Ascending aorta (tissue), 2 donors: ENCODE data around the gene THADA. TPM values are rescaled to one million over a fixed set of nuclear protein-coding genes. Genes with fewer than 3 reads are reported as not detected.

Experiments
- DNase-seq, 2 donors: peaks; one replicate each; pipeline ENCODE4 v3.0.0-alpha.2; 2019; ENCODE audit warnings: low spot score in 2 of 2
- H3K27ac ChIP-seq, 2 donors: fragments of 200-600 bp; sonication (generic); one replicate each; pipeline ENCODE4 v1.5.1; 2016 to 2017; ENCODE audit warnings: mild to moderate bottlenecking in 1 of 2
- H3K27me3 ChIP-seq: fragments of 200-600 bp; sonication (generic); one replicate; pipeline ENCODE4 v1.5.1; 2017
- H3K36me3 ChIP-seq, 2 donors: fragments of 200-600 bp; sonication (generic); one replicate each; pipeline ENCODE4 v1.5.1; 2016
- H3K4me1 ChIP-seq, 2 donors: fragments of 200-600 bp; sonication (generic); one replicate each; pipeline ENCODE4 v1.5.1; 2016 to 2017; ENCODE audit warnings: mild to moderate bottlenecking in 1 of 2
- H3K4me3 ChIP-seq, 2 donors: fragments of 200-600 bp; sonication (generic); one replicate each; pipeline ENCODE4 v1.5.1; 2016 to 2017; ENCODE audit warnings: mild to moderate bottlenecking in 1 of 2
- H3K9me3 ChIP-seq, 2 donors: fragments of 200-600 bp; sonication (generic); one replicate each; pipeline ENCODE4 v1.5.1; 2016
- intact Hi-C: fragments of 100-400 bp; cut with DNase I; formaldehyde crosslinking; loops from one replicate; pipeline ENCODE4 v1.15.1; 2023
- total RNA-seq: library from RNA; depleted of rRNA; stranded (reverse); fragments of >200 nt; gene quantifications from one replicate; pipeline ENCODE4 v1.1.0, GENCODE V29; 2016
- TF ChIP-seq, protein P1 (sequence below), 3 experiments: fragments of 200-600 bp in 2 of 3; fragments of 450-650 bp in 1 of 3; sonication (generic) in 2 of 3; IDR thresholded peaks; one replicate each; pipeline ENCODE4 v1.5.1; 2016 to 2019; ENCODE audit warnings: antibody characterized with exemption in 3 of 3, mild to moderate bottlenecking in 1 of 3, moderate library complexity in 1 of 3

Gene THADA
- total RNA-seq, 1 donor from 2014 or later: 27.4 TPM

DNA sequence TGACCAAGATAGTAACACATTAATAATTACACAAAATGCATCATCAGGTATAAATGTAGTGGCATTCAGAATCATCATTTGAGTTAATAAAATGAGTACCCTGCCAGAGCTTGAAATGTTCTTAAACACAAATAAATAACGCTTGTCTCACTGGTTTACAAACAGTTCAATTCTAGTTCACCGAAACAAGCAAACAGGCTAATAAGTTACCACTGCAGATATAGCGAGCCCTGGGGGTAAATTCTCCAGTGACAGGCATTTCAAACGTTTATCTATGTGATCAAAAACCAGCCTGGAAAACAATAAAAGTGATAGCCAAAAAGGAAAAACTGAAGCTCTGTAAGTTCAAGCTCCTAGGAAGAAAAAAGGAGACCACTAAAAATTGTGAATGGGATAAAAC, 152.6 kb downstream of the THADA start:
- Histone ChIP-seq H3K27ac (no peak overlapping the region), H3K36me3 (no peaks in the 10 kb centered on the region), H3K9me3 (no peaks in the 10 kb centered on the region), H3K4me1 (peaks cover 0 to 3% of the 10 kb centered on the region in 2 donors), H3K4me3 (no peak overlapping the region), H3K27me3 (no peaks in the 10 kb centered on the region)
- TF ChIP-seq, protein P1, sequence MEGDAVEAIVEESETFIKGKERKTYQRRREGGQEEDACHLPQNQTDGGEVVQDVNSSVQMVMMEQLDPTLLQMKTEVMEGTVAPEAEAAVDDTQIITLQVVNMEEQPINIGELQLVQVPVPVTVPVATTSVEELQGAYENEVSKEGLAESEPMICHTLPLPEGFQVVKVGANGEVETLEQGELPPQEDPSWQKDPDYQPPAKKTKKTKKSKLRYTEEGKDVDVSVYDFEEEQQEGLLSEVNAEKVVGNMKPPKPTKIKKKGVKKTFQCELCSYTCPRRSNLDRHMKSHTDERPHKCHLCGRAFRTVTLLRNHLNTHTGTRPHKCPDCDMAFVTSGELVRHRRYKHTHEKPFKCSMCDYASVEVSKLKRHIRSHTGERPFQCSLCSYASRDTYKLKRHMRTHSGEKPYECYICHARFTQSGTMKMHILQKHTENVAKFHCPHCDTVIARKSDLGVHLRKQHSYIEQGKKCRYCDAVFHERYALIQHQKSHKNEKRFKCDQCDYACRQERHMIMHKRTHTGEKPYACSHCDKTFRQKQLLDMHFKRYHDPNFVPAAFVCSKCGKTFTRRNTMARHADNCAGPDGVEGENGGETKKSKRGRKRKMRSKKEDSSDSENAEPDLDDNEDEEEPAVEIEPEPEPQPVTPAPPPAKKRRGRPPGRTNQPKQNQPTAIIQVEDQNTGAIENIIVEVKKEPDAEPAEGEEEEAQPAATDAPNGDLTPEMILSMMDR (IDR thresholded peaks at IDR 0.05): no peak
- no peak for DNase-seq
- intact Hi-C loops: no loop called here

DNA sequence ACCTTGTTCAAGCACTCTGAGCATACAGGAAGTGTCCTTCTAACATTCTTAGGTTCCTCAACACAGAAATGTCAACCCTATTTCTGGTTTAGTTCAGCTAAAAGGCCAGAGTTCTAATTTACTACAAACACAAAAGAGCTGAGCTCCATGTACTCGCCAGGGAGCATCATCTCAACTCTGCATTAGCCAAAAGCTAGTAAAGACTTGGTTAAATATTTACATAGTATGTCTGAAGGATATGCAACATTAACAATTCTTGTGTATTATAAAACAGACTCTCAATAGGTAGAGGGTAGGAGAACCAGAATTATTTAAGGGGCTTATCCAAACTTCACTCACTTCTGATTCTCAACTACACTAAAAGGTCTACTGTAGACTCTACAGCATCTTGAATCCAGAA, 154.6 kb downstream of the THADA start:
- Histone ChIP-seq H3K27me3 (no peaks in the 10 kb centered on the region), H3K9me3 (no peaks in the 10 kb centered on the region), H3K4me3 (no peak overlapping the region), H3K4me1 (no peaks in the 10 kb centered on the region), H3K36me3 (no peaks in the 10 kb centered on the region), H3K27ac (no peak overlapping the region)
- TF ChIP-seq, protein P1 (IDR thresholded peaks at IDR 0.05): no peak
- DNase-seq: no peak
- intact Hi-C loops: no loop called here

DNA sequence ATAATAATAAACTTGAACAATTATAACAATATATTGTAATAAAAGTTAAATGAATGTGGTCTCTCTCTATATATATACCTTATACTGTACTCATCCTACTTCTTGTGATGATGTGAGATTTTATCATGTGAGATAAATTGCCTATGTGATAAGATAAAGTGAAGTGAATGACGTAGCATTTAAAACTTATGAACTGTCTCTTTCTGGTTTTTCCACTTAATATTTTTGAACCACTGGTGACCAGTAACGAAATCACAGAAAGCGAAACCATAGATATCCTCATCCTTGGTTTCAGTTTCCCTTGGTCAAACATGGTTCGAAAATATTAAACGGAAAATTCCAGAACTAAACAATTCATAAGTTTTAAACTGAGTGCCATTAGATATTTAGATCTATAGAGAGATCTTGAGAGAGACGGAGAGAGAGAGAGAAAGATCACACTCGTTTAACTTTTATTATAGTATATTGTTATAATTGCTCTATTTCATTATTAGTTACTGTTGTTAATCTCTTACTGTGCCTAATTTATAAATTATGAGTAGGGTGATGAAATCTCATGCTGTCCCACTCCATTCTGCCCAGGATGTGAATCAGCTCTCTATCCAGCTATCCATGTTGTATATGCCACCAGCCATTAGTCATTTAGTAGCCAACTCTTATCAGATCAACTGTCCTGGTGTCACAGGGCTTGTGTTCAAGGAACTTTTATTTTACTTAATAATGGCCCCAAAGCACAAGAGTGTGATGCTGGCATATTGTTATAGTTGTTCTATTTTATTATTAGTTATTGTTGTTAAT, 156.8 kb downstream of the THADA start:
- no peak for DNase-seq
- no peak overlapping the region for H3K4me3 ChIP-seq
- H3K36me3 ChIP-seq: no peaks in the 10 kb centered on the region
- H3K27me3 ChIP-seq: no peaks in the 10 kb centered on the region
- H3K9me3 ChIP-seq: no peaks in the 10 kb centered on the region
- TF ChIP-seq, protein P1 (IDR thresholded peaks at IDR 0.05): no peak
- intact Hi-C loops: no loop called here
- no peak overlapping the region for H3K27ac ChIP-seq
- no peaks in the 10 kb centered on the region for H3K4me1 ChIP-seq

DNA sequence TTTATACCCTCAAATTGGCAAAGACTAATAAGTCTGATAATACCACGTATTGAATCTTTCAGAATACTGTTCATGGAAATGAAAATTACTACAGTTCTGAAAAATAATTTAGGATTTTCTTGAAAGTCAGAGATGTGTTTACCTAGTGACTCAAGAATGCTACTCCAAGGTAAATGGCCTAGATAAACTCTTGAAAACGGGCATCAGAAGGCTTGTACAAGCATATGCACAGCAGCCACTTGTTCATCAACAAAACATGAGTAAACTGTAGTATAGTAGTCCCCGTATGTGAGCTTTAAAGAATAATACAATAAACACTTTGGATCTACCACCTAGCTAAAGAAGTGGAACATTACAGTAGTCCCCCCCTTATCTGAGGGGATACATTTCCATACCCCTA, 157.5 kb downstream of the THADA start:
- Histone ChIP-seq H3K27me3 (no peaks in the 10 kb centered on the region), H3K27ac (no peak overlapping the region), H3K36me3 (no peaks in the 10 kb centered on the region), H3K4me1 (no peaks in the 10 kb centered on the region), H3K9me3 (no peaks in the 10 kb centered on the region), H3K4me3 (no peak overlapping the region)
- DNase-seq: no peak
- TF ChIP-seq, protein P1 (IDR thresholded peaks at IDR 0.05): no peak
- intact Hi-C loops: no loop called here

DNA sequence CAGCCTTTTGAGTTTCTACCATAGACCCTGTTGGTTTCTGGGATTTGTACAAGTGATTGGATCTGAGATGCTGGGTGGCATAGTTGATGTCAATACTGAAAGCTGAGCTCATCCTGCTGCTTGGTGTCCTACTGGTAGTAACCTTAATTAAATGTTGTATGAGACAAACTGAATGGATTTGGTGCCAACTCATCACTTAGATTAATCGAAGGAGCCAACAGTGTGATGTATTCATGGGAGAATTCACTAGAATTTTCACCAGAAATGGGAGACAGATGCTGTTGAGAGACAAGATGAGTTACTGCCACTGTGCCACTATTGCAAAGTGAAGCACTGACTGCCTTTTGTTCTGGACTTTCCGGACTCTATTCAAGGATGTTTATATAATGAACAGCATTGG, 158.5 kb downstream of the THADA start:
- Histone ChIP-seq H3K36me3 (no peaks in the 10 kb centered on the region), H3K9me3 (no peaks in the 10 kb centered on the region), H3K4me1 (no peaks in the 10 kb centered on the region), H3K27me3 (no peaks in the 10 kb centered on the region), H3K27ac (no peak overlapping the region), H3K4me3 (no peak overlapping the region)
- no peak for DNase-seq
- intact Hi-C loops: no loop called here
- TF ChIP-seq, protein P1 (IDR thresholded peaks at IDR 0.05): no peak
